Stimulated activated CD8-positive, alpha-beta memory T cell treated with anti-CD3 and anti-CD28 coated beads, Interleukin-7, amount 100 ng/mL, for 24 hours (primary cell): ENCODE results near the gene ARHGAP21.
A peak's percentile ranks its signal among the peaks of the same experiment; 100 is the strongest.
"Not testable (repeated sequence)": the region's sequence is repeated elsewhere in the genome, so short reads cannot be mapped to it uniquely, and the experiment has no call there.

Experiments used
- DNase-seq: peaks from one replicate; pipeline ENCODE4 v3.0.0-alpha.2; 2020; ENCODE audit warnings: low read depth

The ARHGAP21 gene

GRCh38 chr10:24723788-24724380 is at the start of gene ARHGAP21:
Gene ARHGAP21 (minus strand): TSS chr10:24723887. CDS start chr10:24721899, 1,988 bp downstream.
- DNase-seq: no peak

- DNase-seq: no peak
Observed at GRCh38 chr10:24771943-24772694, 48.4 kb upstream of the ARHGAP21 start.

GRCh38 chr10:24764991-24765390 is 41.3 kb upstream of the ARHGAP21 start:
- DNase-seq: not testable (repeated sequence)

GRCh38 chr10:24762966-24763623 is 39.4 kb upstream of the ARHGAP21 start:
- no peak for DNase-seq

GRCh38 chr10:24762161-24762924 is 38.7 kb upstream of the ARHGAP21 start:
- no peak for DNase-seq

- no peak for DNase-seq
Observed at GRCh38 chr10:24759672-24760071, 36.0 kb upstream of the ARHGAP21 start.

- DNase-seq: not testable (repeated sequence)
Observed at GRCh38 chr10:24758254-24758653, 34.6 kb upstream of the ARHGAP21 start.

- DNase-seq: no peak
Observed at GRCh38 chr10:24756283-24756682, 32.6 kb upstream of the ARHGAP21 start.

- DNase-seq: no peak
Observed at GRCh38 chr10:24751716-24752115, 28.0 kb upstream of the ARHGAP21 start.

GRCh38 chr10:24750695-24751094 is 27.0 kb upstream of the ARHGAP21 start:
- no peak for DNase-seq

GRCh38 chr10:24748214-24748613 is 24.5 kb upstream of the ARHGAP21 start:
- DNase-seq: no peak

GRCh38 chr10:24744946-24745345 is 21.3 kb upstream of the ARHGAP21 start:
- no peak for DNase-seq

- no peak for DNase-seq
Observed at GRCh38 chr10:24740714-24741113, 17.0 kb upstream of the ARHGAP21 start.

- DNase-seq: no peak
Observed at GRCh38 chr10:24737001-24737400, 13.3 kb upstream of the ARHGAP21 start.

- DNase-seq: no peak
Observed at GRCh38 chr10:24731942-24732341, 8.3 kb upstream of the ARHGAP21 start.

- DNase-seq: no peak
Observed at GRCh38 chr10:24730811-24731210, 7.1 kb upstream of the ARHGAP21 start.

- DNase-seq: no peak
Observed at GRCh38 chr10:24727786-24728185, 4.1 kb upstream of the ARHGAP21 start.

GRCh38 chr10:24726626-24727025 is 2.9 kb upstream of the ARHGAP21 start:
- no peak for DNase-seq

- not testable (repeated sequence) for DNase-seq
Observed at GRCh38 chr10:24726029-24726428, 2.3 kb upstream of the ARHGAP21 start.

- DNase-seq: peak; percentile 91
Observed at GRCh38 chr10:24724381-24725228, 918 bp upstream of the ARHGAP21 start.

- DNase-seq: no peak
Observed at GRCh38 chr10:24723386-24723787, 300 bp downstream of the ARHGAP21 start.
